ENCODE results near the gene DOHH. TPM values are rescaled to one million over a fixed set of nuclear protein-coding genes. Genes with fewer than 3 reads are reported as not detected.

Gene DOHH
- total and polyA plus RNA-seq, 2 experiments from 2014 or later: 15.0 to 20.4 TPM

GRCh38 chr19:3441089-3441985 is 59.1 kb downstream of the DOHH start:
- 82 to 86% methylated on average over 19 to 25 of the region's 25 CpGs for WGBS, 2 experiments (ENCODE audit: low coverage in 1 of 2, low lambda C conversion rate in 2 of 2, missing lambda C conversion rate in 2 of 2)

More at GRCh38 chr19:3441089-3441985, 59.1 kb downstream of the DOHH start:
- no peak overlapping the region for H2AFZ ChIP-seq
- H3K9ac ChIP-seq: no peak overlapping the region
- H3K27ac ChIP-seq: no peak overlapping the region
- no peak overlapping the region for H3K4me3 ChIP-seq
- 0 out of 2 replicates have a peak, but pooled peaks cover 4% of the 10 kb centered on the region for H3F3A ChIP-seq (ENCODE audit: insufficient read depth)
- no peaks in the 10 kb centered on the region for H3K27me3 ChIP-seq (replicated peaks; ENCODE audit: insufficient read depth)
- no peak overlapping the region for H3K4me2 ChIP-seq (ENCODE audit: unreplicated experiment)
- no peak for DNase-seq
- H3K36me3 ChIP-seq (ENCODE audit: low read depth): peaks cover 19% of the 10 kb centered on the region
- H4K20me1 ChIP-seq (ENCODE audit: insufficient read depth): no peaks in the 10 kb centered on the region
- peaks cover 88% of the 10 kb centered on the region for H3K79me2 ChIP-seq (ENCODE audit: insufficient read depth)
- no peaks in the 10 kb centered on the region for H3K9me2 ChIP-seq (ENCODE audit: insufficient read depth)
- in situ Hi-C loops (cut with MboI): no loop called here
- no peak for TF ChIP-seq EZH2 (IDR thresholded peaks at IDR 0.05; ENCODE audit: insufficient read depth, poor library complexity, severe bottlenecking)
- no peak for TF ChIP-seq EZH2phosphoT487 (IDR thresholded peaks at IDR 0.05; ENCODE audit: insufficient read depth, low read depth)
- no peaks in the 10 kb centered on the region for H3K4me1 ChIP-seq (ENCODE audit: insufficient read depth)
- no peaks in the 10 kb centered on the region for H3K9me3 ChIP-seq (ENCODE audit: low read depth)

Small RNA genes within 50 kb of the gene (small RNA-seq; reads per million reads assigned to genes)
- not detected for gene RF00212 (ENCODE audit: low read depth, low replicate concordance)

Other genes with a start within 250 kb of the DOHH start
- gene NFIC, start 134.1 kb downstream of the DOHH start, total RNA-seq (2014; rRNA removed; shearing (Covaris generic)): 50.4 and 51.9 TPM in 2 replicates
- gene NFIC, start 134.1 kb downstream of the DOHH start, polyA plus RNA-seq (2016; fragmentation: Nextera tagmentation; extraction: Ambion mirVana): 106 and 108 TPM in 2 replicates
- gene SMIM24, start 20.1 kb downstream of the DOHH start, total RNA-seq (2014; rRNA removed; shearing (Covaris generic)): not detected in 2 replicates
- not detected in 2 replicates for gene SMIM24, start 20.1 kb downstream of the DOHH start, polyA plus RNA-seq (2016; fragmentation: Nextera tagmentation; extraction: Ambion mirVana)
- not detected in 2 replicates for gene SMIM44, start 17.2 kb downstream of the DOHH start, total RNA-seq (2014; rRNA removed; shearing (Covaris generic))
- not detected in 2 replicates for gene SMIM44, start 17.2 kb downstream of the DOHH start, polyA plus RNA-seq (2016; fragmentation: Nextera tagmentation; extraction: Ambion mirVana)
- 36.5 and 61.3 TPM in 2 replicates for gene FZR1, start 5.6 kb upstream of the DOHH start, total RNA-seq (2014; rRNA removed; shearing (Covaris generic))
- gene FZR1, start 5.6 kb upstream of the DOHH start, polyA plus RNA-seq (2016; fragmentation: Nextera tagmentation; extraction: Ambion mirVana): 32.3 and 38.4 TPM in 2 replicates
- not detected in 2 replicates for gene TEKTIP1, start 38.5 kb upstream of the DOHH start, total RNA-seq (2014; rRNA removed; shearing (Covaris generic))
- 0.33 TPM in 1 of 2 replicates, not detected in the other for gene TEKTIP1, start 38.5 kb upstream of the DOHH start, polyA plus RNA-seq (2016; fragmentation: Nextera tagmentation; extraction: Ambion mirVana)
- gene MFSD12, start 56.9 kb upstream of the DOHH start, total RNA-seq (2014; rRNA removed; shearing (Covaris generic)): 67.9 and 73.9 TPM in 2 replicates
- gene MFSD12, start 56.9 kb upstream of the DOHH start, polyA plus RNA-seq (2016; fragmentation: Nextera tagmentation; extraction: Ambion mirVana): 23.0 and 23.1 TPM in 2 replicates
- gene HMG20B, start 72.3 kb upstream of the DOHH start, total RNA-seq (2014; rRNA removed; shearing (Covaris generic)): 105 and 112 TPM in 2 replicates
- 83.9 and 87.7 TPM in 2 replicates for gene HMG20B, start 72.3 kb upstream of the DOHH start, polyA plus RNA-seq (2016; fragmentation: Nextera tagmentation; extraction: Ambion mirVana)
- gene GIPC3, start 84.8 kb upstream of the DOHH start, total RNA-seq (2014; rRNA removed; shearing (Covaris generic)): 0.13 TPM in 1 of 2 replicates, not detected in the other
- 0.06 TPM in 1 of 2 replicates, not detected in the other for gene GIPC3, start 84.8 kb upstream of the DOHH start, polyA plus RNA-seq (2016; fragmentation: Nextera tagmentation; extraction: Ambion mirVana)
- 0.76 TPM in 1 of 2 replicates, not detected in the other for gene TBXA2R, start 106.2 kb upstream of the DOHH start, total RNA-seq (2014; rRNA removed; shearing (Covaris generic))
- 1.9 and 2.6 TPM in 2 replicates for gene TBXA2R, start 106.2 kb upstream of the DOHH start, polyA plus RNA-seq (2016; fragmentation: Nextera tagmentation; extraction: Ambion mirVana)
- gene CACTIN, start 126.1 kb upstream of the DOHH start, total RNA-seq (2014; rRNA removed; shearing (Covaris generic)): 29.1 and 39.0 TPM in 2 replicates
- 6.9 and 8.7 TPM in 2 replicates for gene CACTIN, start 126.1 kb upstream of the DOHH start, polyA plus RNA-seq (2016; fragmentation: Nextera tagmentation; extraction: Ambion mirVana)
- 34.0 and 43.1 TPM in 2 replicates for gene PIP5K1C, start 199.8 kb upstream of the DOHH start, total RNA-seq (2014; rRNA removed; shearing (Covaris generic))
- 31.2 and 33.5 TPM in 2 replicates for gene PIP5K1C, start 199.8 kb upstream of the DOHH start, polyA plus RNA-seq (2016; fragmentation: Nextera tagmentation; extraction: Ambion mirVana)
- gene TJP3, start 207.7 kb upstream of the DOHH start, total RNA-seq (2014; rRNA removed; shearing (Covaris generic)): not detected in 2 replicates
- gene TJP3, start 207.7 kb upstream of the DOHH start, polyA plus RNA-seq (2016; fragmentation: Nextera tagmentation; extraction: Ambion mirVana): not detected in 2 replicates